ENCODE results near the gene TRPV6. TPM values are rescaled to one million over a fixed set of nuclear protein-coding genes. Genes with fewer than 3 reads are reported as not detected.

Gene TRPV6
- polyA plus RNA-seq, 1 experiment = not detected

- no peak for DNase-seq (ENCODE audit: low read depth)
- TF ChIP-seq CTCF (IDR thresholded peaks at IDR 0.05; ENCODE audit: insufficient read depth, low read depth, low read length) = no peak
- POLR2A ChIA-PET = no interaction called here
- no peak overlapping the region for H3K4me3 ChIP-seq (ENCODE audit: low read depth, low read length)
- no peaks in the 10 kb centered on the region for H3K36me3 ChIP-seq (ENCODE audit: control insufficient read depth, insufficient read depth, low read length)
- H3K27me3 ChIP-seq (ENCODE audit: control insufficient read depth, insufficient read depth, low read length) = no peaks in the 10 kb centered on the region
- CTCF ChIA-PET = no interaction called here
These were observed 28.6 kb upstream of the TRPV6 start for GRCh38 chr7:142914121-142914520.

GRCh38 chr7:142913566-142913965 is 28.0 kb upstream of the TRPV6 start:
- ChIA-PET POLR2A (no interaction called here), CTCF (no interaction called here)
- Histone ChIP-seq H3K36me3 (ENCODE audit: control insufficient read depth, insufficient read depth, low read length) (no peaks in the 10 kb centered on the region), H3K4me3 (ENCODE audit: low read depth, low read length) (no peak overlapping the region), H3K27me3 (ENCODE audit: control insufficient read depth, insufficient read depth, low read length) (no peaks in the 10 kb centered on the region)
- DNase-seq (ENCODE audit: low read depth) = no peak
- no peak for TF ChIP-seq CTCF (IDR thresholded peaks at IDR 0.05; ENCODE audit: insufficient read depth, low read depth, low read length)

- no peak overlapping the region for H3K4me3 ChIP-seq (ENCODE audit: low read depth, low read length)
- H3K36me3 ChIP-seq (ENCODE audit: control insufficient read depth, insufficient read depth, low read length) = no peaks in the 10 kb centered on the region
- ChIA-PET POLR2A (no interaction called here), CTCF (interaction anchor here (1.2 kb wide), 1 partner anchor 21 kb away, joined by 4 read pairs; the partner anchor contains the start of gene TRPV5)
- no peaks in the 10 kb centered on the region for H3K27me3 ChIP-seq (ENCODE audit: control insufficient read depth, insufficient read depth, low read length)
- no peak for TF ChIP-seq CTCF (IDR thresholded peaks at IDR 0.05; ENCODE audit: insufficient read depth, low read depth, low read length)
- DNase-seq (ENCODE audit: low read depth) = no peak
These were observed 27.5 kb upstream of the TRPV6 start for GRCh38 chr7:142913051-142913450.

GRCh38 chr7:142910481-142910880 is 24.9 kb upstream of the TRPV6 start:
- TF ChIP-seq CTCF (IDR thresholded peaks at IDR 0.05; ENCODE audit: insufficient read depth, low read depth, low read length) = no peak
- no peak for DNase-seq (ENCODE audit: low read depth)
- CTCF ChIA-PET = interaction anchor here (0.9 kb wide), 1 partner anchor 92 kb away, joined by 3 read pairs; no protein-coding TSS in a partner anchor
- POLR2A ChIA-PET = no interaction called here
- no peaks in the 10 kb centered on the region for H3K36me3 ChIP-seq (ENCODE audit: control insufficient read depth, insufficient read depth, low read length)
- no peaks in the 10 kb centered on the region for H3K27me3 ChIP-seq (ENCODE audit: control insufficient read depth, insufficient read depth, low read length)
- no peak overlapping the region for H3K4me3 ChIP-seq (ENCODE audit: low read depth, low read length)

GRCh38 chr7:142910031-142910433 is 24.5 kb upstream of the TRPV6 start:
- Histone ChIP-seq H3K27me3 (ENCODE audit: control insufficient read depth, insufficient read depth, low read length) (no peaks in the 10 kb centered on the region), H3K36me3 (ENCODE audit: control insufficient read depth, insufficient read depth, low read length) (no peaks in the 10 kb centered on the region), H3K4me3 (ENCODE audit: low read depth, low read length) (no peak overlapping the region)
- no peak for TF ChIP-seq CTCF (IDR thresholded peaks at IDR 0.05; ENCODE audit: insufficient read depth, low read depth, low read length)
- DNase-seq (ENCODE audit: low read depth) = no peak
- ChIA-PET CTCF (interaction anchor here (0.6 to 0.9 kb wide), 2 partner anchors 9 to 92 kb away, joined by 3 read pairs; no protein-coding TSS in a partner anchor), POLR2A (no interaction called here)
